DMS 273 (cell line): ENCODE measurements around the gene TSEN54.

Source experiments
- DNase-seq: peaks from one replicate; lab custom pipeline; 2025; ENCODE audit not compliant: unreplicated experiment; lab: John Stamatoyannopoulos, UW

TSEN54 gene

GRCh38 chr17:75488693-75489510 is 27.4 kb upstream of the TSEN54 start:
- DNase-seq, result no peak

GRCh38 chr17:75489511-75489955 is 26.8 kb upstream of the TSEN54 start:
- DNase-seq, result no peak

GRCh38 chr17:75490173-75490743 is 26.1 kb upstream of the TSEN54 start:
- no peak for DNase-seq

- DNase-seq, result no peak
Measured at GRCh38 chr17:75490953-75491649, 25.2 kb upstream of the TSEN54 start.

GRCh38 chr17:75491680-75492079 is 24.6 kb upstream of the TSEN54 start:
- DNase-seq, result no peak

GRCh38 chr17:75492555-75493168 is 23.7 kb upstream of the TSEN54 start:
- DNase-seq, result no peak

- DNase-seq, result no peak
Measured at GRCh38 chr17:75493476-75494129, 22.7 kb upstream of the TSEN54 start.

GRCh38 chr17:75494326-75494877 is 21.9 kb upstream of the TSEN54 start:
- DNase-seq, result no peak

GRCh38 chr17:75496005-75496404 is 20.3 kb upstream of the TSEN54 start:
- no peak for DNase-seq

- no peak for DNase-seq
Measured at GRCh38 chr17:75498039-75498725, 18.1 kb upstream of the TSEN54 start.

GRCh38 chr17:75498726-75499213 is 17.6 kb upstream of the TSEN54 start:
- DNase-seq, result no peak

GRCh38 chr17:75499313-75500022 is 16.9 kb upstream of the TSEN54 start:
- no peak for DNase-seq

- no peak for DNase-seq
Measured at GRCh38 chr17:75500419-75501216, 15.7 kb upstream of the TSEN54 start.

GRCh38 chr17:75501378-75502071 is 14.8 kb upstream of the TSEN54 start:
- DNase-seq, result no peak

- no peak for DNase-seq
Measured at GRCh38 chr17:75502072-75502720, 14.1 kb upstream of the TSEN54 start.

GRCh38 chr17:75502721-75503329 is 13.5 kb upstream of the TSEN54 start:
- no peak for DNase-seq

GRCh38 chr17:75503337-75503950 is 12.9 kb upstream of the TSEN54 start:
- no peak for DNase-seq
